ENCODE results near the gene MACO1. TPM values are rescaled to one million over a fixed set of nuclear protein-coding genes. Genes with fewer than 3 reads are reported as not detected.

Gene MACO1
- total and polyA plus RNA-seq, 2 of the 8 experiments (the other 6 are each of a cell fraction or from before 2014, with no cell fraction given) = 3.5 to 15.1 TPM

DNA sequence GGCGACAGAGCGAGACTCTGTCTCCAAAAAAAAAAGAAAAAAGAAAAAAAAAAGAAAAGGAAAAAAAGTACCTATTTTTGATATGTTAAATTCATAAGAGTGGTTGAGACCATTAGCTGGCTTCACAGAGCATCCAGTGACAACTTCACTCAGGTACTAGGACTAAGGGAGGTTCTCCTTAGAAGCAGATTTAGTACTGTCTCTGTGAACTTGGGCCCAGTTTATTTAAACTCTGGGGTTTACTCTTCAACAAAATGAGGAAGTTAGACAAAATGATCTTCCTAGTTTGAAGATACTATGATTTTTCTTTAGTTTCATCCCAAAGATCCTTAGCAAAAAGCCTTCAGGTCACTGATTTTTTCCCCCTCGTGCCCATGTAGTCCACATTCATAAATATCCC is 21.2 kb downstream of the MACO1 start:
- Histone ChIP-seq H4K91ac (replicated peaks; ENCODE audit: insufficient read length, low read length) (no peak overlapping the region), H4K5ac (ENCODE audit: insufficient read length, low read depth, low read length) (no peak overlapping the region), H3K23ac (ENCODE audit: insufficient read length) (no peak overlapping the region), H3K56ac (replicated peaks; ENCODE audit: insufficient read length, low read depth, low read length) (no peak overlapping the region), H3K4me2 (ENCODE audit: insufficient read depth in 1 of 2, low read depth in 2 of 2, low read length in 2 of 2) (no peak overlapping the region), H3K9ac (replicated peaks in 1 of 4; ENCODE audit: extremely low read depth in 1 of 4, low read depth in 3 of 4, low read length in 3 of 4) (no peak overlapping the region), H2AFZ (ENCODE audit: low read length) (no peak overlapping the region), H2BK12ac (ENCODE audit: low read depth, low read length) (no peak overlapping the region), H3K18ac (ENCODE audit: extremely low read depth, low read length) (no peak overlapping the region), H3K9me3 (ENCODE audit: insufficient read depth in 2 of 2, low read depth in 1 of 2, low read length in 1 of 2) (no peaks in the 10 kb centered on the region), H3K27me3 (replicated peaks in 1 of 4; ENCODE audit: control insufficient read depth in 3 of 4, extremely low read depth in 1 of 4, insufficient read depth in 3 of 4, low read length in 3 of 4) (no peaks in the 10 kb centered on the region), H3K4ac (replicated peaks; ENCODE audit: insufficient read length, low read depth, low read length) (no peak overlapping the region), H3K4me1 (replicated peaks in 1 of 4; ENCODE audit: control insufficient read depth in 3 of 4, insufficient read depth in 4 of 4, low read length in 3 of 4) (peaks cover 0 to 4% (median 0%) of the 10 kb centered on the region in 4 experiments; a peak in 1 of 7 replicates), H3K23me2 (ENCODE audit: low read depth, low read length) (no peaks in the 10 kb centered on the region), H4K8ac (ENCODE audit: extremely low read depth, insufficient read depth, low read length) (no peak overlapping the region), H3K79me2 (ENCODE audit: control insufficient read depth in 1 of 2, insufficient read depth in 2 of 2, low read length in 2 of 2) (no peaks in the 10 kb centered on the region), H2BK20ac (ENCODE audit: low read length) (no peak overlapping the region), H3K27ac (ENCODE audit: low read depth, low read length) (no peak overlapping the region), H2BK15ac (ENCODE audit: low read length) (no peak overlapping the region), H2AK5ac (ENCODE audit: low read depth, low read length) (no peak overlapping the region), H2BK5ac (ENCODE audit: low read depth, low read length) (no peak overlapping the region), H4K20me1 (replicated peaks in 1 of 2; ENCODE audit: control insufficient read depth in 1 of 2, insufficient read depth in 2 of 2, low read length in 2 of 2) (no peaks in the 10 kb centered on the region), H3K14ac (ENCODE audit: insufficient read length) (no peak overlapping the region), H3K4me3 (ENCODE audit: extremely low read depth in 1 of 4, insufficient read depth in 2 of 4, low read depth in 3 of 4, low read length in 4 of 4) (no peak overlapping the region), H2BK120ac (replicated peaks; ENCODE audit: low read depth, low read length) (no peak overlapping the region), H3K79me1 (ENCODE audit: low read depth, low read length) (no peaks in the 10 kb centered on the region), H3K36me3 (ENCODE audit: control insufficient read depth in 2 of 4, insufficient read depth in 4 of 4, low read length in 3 of 4) (peaks cover 0 to 2% (median 0%) of the 10 kb centered on the region in 4 experiments; a peak in 2 of 8 replicates)
- FAIRE-seq (no peak), DNase-seq (ENCODE audit: low read depth in 1 of 2, low spot score in 2 of 2) (no peak)
- CTCF ChIA-PET (ENCODE audit: partially characterized antibody) = no interaction called here
- no peak for TF ChIP-seq JUN (IDR thresholded peaks at IDR 0.05; ENCODE audit: low read depth, low read length)
- TF ChIP-seq, protein P1, sequence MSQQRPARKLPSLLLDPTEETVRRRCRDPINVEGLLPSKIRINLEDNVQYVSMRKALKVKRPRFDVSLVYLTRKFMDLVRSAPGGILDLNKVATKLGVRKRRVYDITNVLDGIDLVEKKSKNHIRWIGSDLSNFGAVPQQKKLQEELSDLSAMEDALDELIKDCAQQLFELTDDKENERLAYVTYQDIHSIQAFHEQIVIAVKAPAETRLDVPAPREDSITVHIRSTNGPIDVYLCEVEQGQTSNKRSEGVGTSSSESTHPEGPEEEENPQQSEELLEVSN (IDR thresholded peaks at IDR 0.05) = no peak
- no peak for TF ChIP-seq KDM1A (IDR thresholded peaks at IDR 0.05; ENCODE audit: borderline replicate concordance, low read length)
- TF ChIP-seq TCF12 (IDR thresholded peaks at IDR 0.05; ENCODE audit: low read depth, low read length) = no peak
- TF ChIP-seq KDM5A (IDR thresholded peaks at IDR 0.05; ENCODE audit: low read length) = no peak
- no peak for TF ChIP-seq TEAD4 (IDR thresholded peaks at IDR 0.05; ENCODE audit: low read depth, low read length)
- no peak for TF ChIP-seq RXRA (IDR thresholded peaks at IDR 0.05; ENCODE audit: insufficient read depth, low read depth, low read length)
- no peak for TF ChIP-seq JUND (IDR thresholded peaks at IDR 0.05; ENCODE audit: low read length)
- TF ChIP-seq KDM4A (IDR thresholded peaks at IDR 0.05; ENCODE audit: low read depth, low read length, severe bottlenecking) = no peak
- TF ChIP-seq FOSL1 (IDR thresholded peaks at IDR 0.05; ENCODE audit: insufficient read depth, low read depth, low read length) = no peak
- TF ChIP-seq SIRT6 (IDR thresholded peaks at IDR 0.05; ENCODE audit: low read length) = no peak
- POLR2A ChIA-PET (ENCODE audit: partially characterized antibody) = no interaction called here
- 97% methylated on average over 3 of the region's 3 CpGs; no CpG with 5 or more reads in 1 of the 2 experiments for WGBS, 2 experiments (ENCODE audit: extremely low coverage in 1 of 2, insufficient coverage in 1 of 2, insufficient read length in 1 of 2, insufficient replicate concordance in 2 of 2, low coverage in 1 of 2, low lambda C conversion rate in 2 of 2, missing lambda C conversion rate in 1 of 2)
